A172 (cell line): ENCODE measurements around the gene GPR25. TPM values are rescaled to one million over a fixed set of nuclear protein-coding genes. Genes with fewer than 3 reads are reported as not detected.

Source experiments
- DNase-seq: peaks from one replicate; pipeline ENCODE4 v3.0.0-alpha.2; 2015; ENCODE audit warnings: low spot score
- total RNA-seq: library from RNA; depleted of rRNA; stranded (reverse); fragments of >200 nt; shearing (Covaris generic); gene quantifications from 2 replicates; pipeline ENCODE4 v1.2.3, GENCODE V29; 2014

Gene GPR25
- total RNA-seq, 1 experiment from 2014 or later: not detected

GRCh38 chr1:200894712-200895442 lies 22.1 kb downstream of the GPR25 start, which contains the start of gene INAVA:
TSS of gene INAVA (plus strand) at chr1:200894900. CDS start at chr1:200898401, 3,501 bp downstream.
- no peak for DNase-seq

DNA sequence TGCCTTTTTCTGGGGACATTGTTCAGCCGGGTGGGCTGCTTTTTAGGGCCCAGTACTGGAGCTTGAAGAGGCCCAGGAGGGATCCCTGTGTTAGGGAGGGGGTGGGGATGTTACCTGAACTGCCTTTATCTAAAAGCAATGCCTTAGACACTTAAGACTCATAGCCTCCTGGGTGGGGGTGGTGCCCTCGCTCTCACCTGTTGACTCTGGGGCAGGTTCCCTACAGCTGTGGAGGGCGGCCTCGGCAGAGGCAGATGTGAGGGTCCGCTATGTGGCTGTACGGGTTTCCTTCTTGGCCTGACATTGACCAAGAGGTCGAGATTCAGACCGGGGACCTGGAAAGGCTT lies 22.6 kb downstream of the GPR25 start:
- no peak for DNase-seq

GRCh38 chr1:200895801-200896530 lies 23.2 kb downstream of the GPR25 start:
- DNase-seq: no peak

GRCh38 chr1:200896531-200897196 lies 23.9 kb downstream of the GPR25 start:
- DNase-seq: peak; percentile 90

DNA sequence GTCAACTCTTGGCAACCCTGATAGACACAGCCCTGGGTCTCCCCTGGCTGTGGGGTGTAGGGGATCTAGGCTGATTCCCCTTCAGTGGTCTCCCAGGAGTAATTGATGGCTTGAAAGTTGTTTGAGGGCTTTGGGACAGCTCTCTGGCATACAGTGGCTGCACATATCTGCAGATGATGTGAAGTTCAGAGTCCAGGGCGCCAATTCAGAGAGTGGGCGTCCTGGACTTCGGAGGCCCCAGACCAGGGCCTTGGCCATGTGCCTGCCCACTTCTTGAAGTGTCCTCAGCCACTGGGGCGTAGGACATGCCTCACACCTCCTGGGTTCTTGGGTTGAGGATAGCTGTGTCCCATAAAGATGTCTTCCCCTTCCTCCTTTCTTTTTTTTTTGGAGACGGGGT lies 24.5 kb downstream of the GPR25 start:
- no peak for DNase-seq

- DNase-seq: no peak
These were observed 26.2 kb downstream of the GPR25 start for GRCh38 chr1:200899015-200899386.

GRCh38 chr1:200899451-200899915 lies 26.7 kb downstream of the GPR25 start:
- DNase-seq: no peak

DNA sequence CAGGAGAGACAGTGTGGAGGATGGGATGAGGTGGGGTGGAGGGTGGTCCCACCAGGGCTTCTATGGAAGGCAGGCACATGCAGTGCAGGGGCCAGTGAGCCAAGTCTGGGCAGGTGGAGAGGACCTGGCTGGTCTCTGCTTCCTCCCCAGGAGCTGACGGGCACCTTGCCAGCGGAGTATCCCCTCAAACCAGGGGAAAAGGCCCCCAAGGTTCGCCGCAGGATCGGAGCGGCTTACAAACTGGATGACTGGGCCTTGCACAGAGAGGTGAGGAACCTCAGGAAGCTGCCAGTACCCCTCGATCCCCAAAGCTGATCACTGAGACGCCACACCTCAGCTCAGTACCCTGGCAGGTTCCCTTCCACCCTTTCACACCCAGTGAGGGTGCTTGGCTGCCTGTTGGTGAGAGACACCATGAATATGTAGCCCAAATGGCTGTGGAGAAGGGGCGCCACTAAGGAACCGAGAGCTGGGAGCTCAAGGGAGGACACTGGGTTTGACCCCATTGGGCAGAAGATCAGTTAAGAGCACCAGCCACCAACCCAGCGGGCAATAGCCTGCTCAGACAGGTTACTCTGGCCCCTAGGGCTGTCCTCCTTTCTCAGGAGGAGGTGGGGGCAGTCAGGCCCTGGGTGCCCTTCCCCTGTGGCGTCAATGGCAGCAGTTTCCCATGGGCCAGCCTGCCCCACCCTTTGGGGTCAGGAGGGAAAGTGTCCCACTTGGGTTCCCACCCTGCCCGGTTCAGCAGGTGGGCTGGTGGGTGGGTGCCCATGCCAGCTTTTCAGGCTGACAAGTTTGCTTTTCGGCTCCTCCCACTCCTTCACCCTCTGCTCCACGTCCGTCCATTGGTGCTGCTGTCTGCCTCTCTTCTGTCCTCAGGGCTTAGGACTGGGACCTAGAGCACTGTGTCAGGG lies 27.4 kb downstream of the GPR25 start:
- DNase-seq: no peak

- DNase-seq: no peak
These were observed 28.1 kb downstream of the GPR25 start for GRCh38 chr1:200900877-200901276.

GRCh38 chr1:200901350-200901749 lies 28.6 kb downstream of the GPR25 start:
- DNase-seq: no peak

DNA sequence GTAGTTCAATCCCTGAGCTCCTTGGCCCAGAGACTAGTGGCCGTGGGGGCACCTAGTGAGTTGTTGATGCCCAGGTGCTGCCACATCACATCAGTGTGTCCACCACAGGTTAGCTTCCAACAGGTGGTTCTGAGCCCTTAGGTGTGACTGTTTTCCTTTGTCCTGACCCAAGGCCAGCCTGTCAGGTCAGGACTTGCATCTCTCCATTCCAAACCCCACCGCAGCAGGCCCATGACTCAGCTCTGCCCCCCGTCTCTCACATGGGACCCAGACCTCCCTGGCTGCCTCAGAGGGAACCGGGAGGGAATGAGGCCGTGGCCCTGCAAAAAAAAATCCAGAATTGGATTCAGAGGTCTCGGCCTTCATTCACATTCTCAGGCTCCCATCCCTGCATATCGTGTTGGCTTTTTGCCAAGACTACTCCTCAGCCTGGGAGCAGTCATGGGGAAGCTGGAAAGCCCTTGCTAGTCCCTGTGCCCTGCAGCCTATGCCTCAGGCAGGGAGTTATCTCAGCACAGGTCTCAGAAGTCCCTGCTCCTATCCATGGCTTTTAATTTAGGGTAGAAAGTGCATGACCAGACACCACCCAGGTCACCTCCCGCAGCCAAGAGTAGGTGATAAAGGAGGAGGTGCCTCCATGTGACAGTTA lies 29.1 kb downstream of the GPR25 start:
- DNase-seq: no peak

DNA sequence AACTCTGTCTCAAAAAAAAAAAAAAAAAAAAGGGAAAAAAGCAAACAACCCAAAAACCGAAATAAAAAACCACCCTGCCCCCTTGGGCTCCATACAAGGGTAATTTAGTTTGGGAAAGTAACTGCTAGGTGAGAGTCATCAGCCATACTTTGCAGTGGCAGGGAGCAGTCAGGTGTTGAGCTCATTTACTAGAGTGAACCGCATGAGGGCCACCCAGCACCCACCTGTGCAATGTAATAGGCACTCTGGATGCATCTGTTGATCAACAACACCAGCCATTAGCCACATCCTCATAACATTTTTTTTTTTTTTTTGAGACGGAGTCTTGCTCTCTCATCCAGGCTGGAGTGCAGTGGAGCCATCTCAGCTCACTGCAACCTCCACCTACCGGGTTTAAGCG lies 31.0 kb downstream of the GPR25 start:
- DNase-seq: no peak

DNA sequence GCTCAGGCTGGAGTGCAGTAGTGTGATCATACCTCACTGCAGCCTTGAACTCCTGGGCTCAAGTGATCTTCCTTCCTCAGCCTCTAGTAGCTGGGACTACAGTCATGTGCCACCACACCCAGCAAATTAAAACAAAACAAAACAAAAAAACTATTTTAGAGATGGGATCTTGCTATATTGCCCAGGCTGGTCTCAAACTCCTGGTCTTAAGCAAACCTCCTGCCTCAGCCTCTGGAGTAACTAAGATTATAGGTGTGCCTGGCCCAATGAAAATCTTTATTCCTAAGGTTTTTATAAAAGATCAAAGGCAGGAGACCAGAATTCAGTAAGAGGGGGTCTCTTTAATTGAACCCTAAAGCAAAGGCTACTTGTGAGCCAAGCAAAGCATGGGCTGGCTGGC lies 32.0 kb downstream of the GPR25 start:
- no peak for DNase-seq

GRCh38 chr1:200905411-200906052 lies 32.8 kb downstream of the GPR25 start:
- peak; percentile 61 for DNase-seq

DNA sequence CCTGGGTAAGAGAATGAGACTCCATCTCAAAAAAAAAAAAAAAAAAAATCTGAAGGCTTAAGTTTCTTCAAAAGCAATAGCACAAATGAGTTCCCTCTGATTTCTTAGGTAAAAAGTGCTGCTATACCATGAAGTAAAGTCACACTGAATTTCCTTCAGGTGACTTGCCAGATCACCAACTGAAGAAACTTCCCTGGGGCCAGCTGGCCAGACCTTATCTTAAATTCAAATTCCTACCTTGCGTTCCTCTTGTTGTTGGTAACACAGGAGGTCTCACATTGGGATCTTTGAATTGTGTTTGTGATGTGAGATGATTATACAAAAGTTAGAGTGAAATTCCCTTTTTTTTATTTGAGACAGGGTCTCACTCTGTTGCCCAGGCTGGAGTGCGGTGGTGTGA lies 33.7 kb downstream of the GPR25 start:
- DNase-seq: no peak

DNA sequence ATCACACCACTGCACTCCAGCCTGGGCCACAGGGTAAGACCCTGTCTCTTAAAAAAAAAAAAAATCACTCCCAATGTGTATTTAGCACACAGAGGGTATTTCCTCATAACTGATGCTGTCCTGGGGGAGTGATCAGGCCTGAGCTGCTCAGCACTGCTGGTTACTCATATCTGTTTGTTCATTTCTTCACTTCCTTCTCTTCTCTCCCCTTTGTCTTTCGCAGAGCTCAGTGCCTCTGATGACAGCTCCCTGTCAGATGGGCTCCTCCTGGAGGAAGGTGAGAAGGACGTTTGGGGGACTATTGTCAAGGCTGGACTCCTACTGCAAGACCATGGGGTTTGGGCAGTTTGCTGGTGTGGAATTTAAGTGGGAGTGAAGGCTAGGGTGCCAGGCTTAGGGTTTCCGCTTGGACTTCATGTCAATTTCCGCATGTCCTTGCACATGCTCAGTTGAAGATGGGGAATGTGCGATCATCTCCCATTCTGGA lies 34.9 kb downstream of the GPR25 start:
- DNase-seq: no peak

GRCh38 chr1:200908191-200908868 lies 35.5 kb downstream of the GPR25 start:
- DNase-seq: no peak

GRCh38 chr1:200909071-200909470 lies 36.3 kb downstream of the GPR25 start:
- no peak for DNase-seq

DNA sequence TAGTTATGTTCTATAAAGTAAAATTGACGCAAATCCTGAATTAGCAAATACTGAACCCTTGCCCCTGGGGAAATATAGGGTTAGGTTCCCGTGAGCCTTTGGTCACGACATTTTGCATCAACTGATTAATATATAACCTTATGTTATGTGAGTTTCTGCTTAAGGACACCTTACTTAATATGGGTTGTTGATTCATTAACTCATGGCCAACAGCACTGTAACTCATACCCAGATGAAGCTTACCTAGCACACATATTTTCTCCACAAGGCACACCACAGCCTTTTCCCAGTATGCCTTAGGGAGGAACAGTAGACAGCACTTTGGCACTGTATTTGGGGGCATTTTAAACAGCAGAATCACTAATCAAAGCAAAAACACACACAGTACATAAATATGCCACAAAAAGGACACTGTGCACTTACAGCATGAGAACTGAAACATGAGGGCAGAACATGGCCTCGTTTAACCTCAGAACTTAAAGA lies 37.0 kb downstream of the GPR25 start:
- no peak for DNase-seq

DNA sequence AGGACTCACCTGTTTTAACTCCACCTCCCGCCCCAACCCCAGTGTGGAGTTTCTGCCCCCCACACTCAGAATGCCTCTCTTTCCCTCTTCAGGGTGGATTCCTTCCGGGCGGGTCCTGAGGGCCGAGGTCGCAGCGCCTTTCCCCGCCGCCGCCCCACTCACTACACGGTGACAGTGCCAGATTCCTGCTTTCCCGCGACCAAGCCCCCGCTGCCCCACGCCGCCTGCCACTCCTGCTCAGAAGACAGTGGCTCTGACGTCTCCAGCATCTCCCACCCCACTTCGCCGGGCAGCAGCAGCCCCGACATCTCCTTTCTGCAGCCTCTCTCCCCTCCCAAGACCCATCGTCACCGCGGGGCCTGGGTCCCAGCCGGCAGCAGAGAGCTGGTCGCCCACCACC lies 38.6 kb downstream of the GPR25 start:
- no peak for DNase-seq
